Transverse colon (tissue), 4 donors: ENCODE data around the gene SLC43A3. TPM values are rescaled to one million over a fixed set of nuclear protein-coding genes. Genes with fewer than 3 reads are reported as not detected.

Experiments
- DNase-seq: peaks from one replicate; pipeline ENCODE4 v3.0.0-alpha.2; 2019
- H3K27ac ChIP-seq, 4 donors: fragments of 200-600 bp; sonication (generic); 2 replicates each; pipeline ENCODE4 v1.5.1; 2016 to 2018; ENCODE audit warnings: inconsistent platforms in 4 of 4
- H3K27me3 ChIP-seq: fragments of 200-600 bp; sonication (generic); 2 replicates; pipeline ENCODE4 v1.5.1; 2017; ENCODE audit warnings: inconsistent platforms
- H3K36me3 ChIP-seq, 4 donors: fragments of 200-600 bp; sonication (generic); 2 replicates each; pipeline ENCODE4 v1.5.1; 2017 to 2019; ENCODE audit warnings: inconsistent platforms in 4 of 4
- H3K4me1 ChIP-seq, 4 donors: fragments of 200-600 bp; sonication (generic); 2 replicates each; pipeline ENCODE4 v1.5.1; 2017 to 2020; ENCODE audit warnings: inconsistent platforms in 4 of 4
- H3K4me3 ChIP-seq, 4 donors: fragments of 200-600 bp; sonication (generic); 1 replicate in 1 of 4; 2 replicates in 3 of 4; pipeline versions ENCODE4 v1.5.1 to v1.6.1; 2017 to 2019; ENCODE audit warnings: inconsistent platforms in 4 of 4
- H3K9me3 ChIP-seq, 2 donors: fragments of 200-600 bp; sonication (generic); 2 replicates each; pipeline ENCODE4 v1.5.1; 2017 to 2019; ENCODE audit warnings: inconsistent platforms in 2 of 2
- CTCF ChIP-seq, 5 experiments: fragments of 200-600 bp in 3 of 5; fragments of 450-650 bp in 2 of 5; sonication (generic) in 3 of 5; IDR thresholded peaks; 1 replicate in 2 of 5; 2 replicates in 3 of 5; pipeline ENCODE4 v1.5.1; 2016 to 2017; ENCODE audit warnings: antibody characterized with exemption in 5 of 5, inconsistent platforms in 3 of 5, mild to moderate bottlenecking in 2 of 5, moderate library complexity in 1 of 5
- EP300 ChIP-seq: sonication (generic); formaldehyde crosslinking; IDR thresholded peaks from one replicate; pipeline ENCODE4 v1.6.1; 2017; ENCODE audit warnings: antibody characterized with exemption, low read depth
- POLR2A ChIP-seq: fragments of 450-650 bp; IDR thresholded peaks from one replicate; pipeline ENCODE4 v1.6.1; 2016; ENCODE audit warnings: antibody characterized with exemption, mild to moderate bottlenecking, moderate library complexity
- POLR2AphosphoS5 ChIP-seq, 3 donors: sonication (generic); formaldehyde crosslinking; IDR thresholded peaks; one replicate each; pipeline ENCODE4 v1.6.1; 2016; ENCODE audit warnings: antibody characterized with exemption in 3 of 3
- WGBS, 2 donors: methylation state at CpG; one replicate each; pipeline ENCODE4 v1.1.5; 2018; ENCODE audit warnings: low coverage in 1 of 2; 5-methylcytosine and 5-hydroxymethylcytosine counted together
- in situ Hi-C, 4 donors: fragments of 200-750 bp; cut with MboI; loops; one replicate each; pipeline versions ENCODE4 v1.15.0 to v1.15.1; 2017; ENCODE audit warnings: low sequenced_read_pairs in 3 of 4, low pct_ligation_motif_present in 1 of 4, low pct_unique_long_range_greater_than_20kb in 1 of 4
- intact Hi-C: fragments of 100-400 bp; cut with DNase I; formaldehyde crosslinking; loops from one replicate; pipeline ENCODE4 v1.15.1; 2023; ENCODE audit warnings: low total_unique reads
- total RNA-seq, 4 donors: library from RNA; depleted of rRNA; stranded (reverse); fragments of >200 nt; gene quantifications; one replicate each; pipeline ENCODE4 v1.1.0, GENCODE V29; 2016

The SLC43A3 gene
- total RNA-seq, 4 donors from 2014 or later: 6.0 to 35.9 (median 19.4) TPM

- H3K27ac ChIP-seq: no peak overlapping the region
- intact Hi-C loops: no loop called here
- WGBS, 2 donors: 72 to 78% methylated on average over 5 of the region's 5 CpGs
- peaks cover 5% of the 10 kb centered on the region for H3K27me3 ChIP-seq
- no peak for TF ChIP-seq POLR2AphosphoS5 (IDR thresholded peaks at IDR 0.05)
- no peak for TF ChIP-seq POLR2A
- no peak for TF ChIP-seq CTCF (IDR thresholded peaks at IDR 0.05)
- no peak for TF ChIP-seq EP300
- H3K9me3 ChIP-seq: no peaks in the 10 kb centered on the region
- DNase-seq: no peak
- no peaks in the 10 kb centered on the region for H3K4me1 ChIP-seq
- H3K4me3 ChIP-seq: no peak overlapping the region
- H3K36me3 ChIP-seq: no peaks in the 10 kb centered on the region
- in situ Hi-C loops: loop anchor here in 2 of 4 donors (25.0 kb wide), 2 partner anchors 168 to 1043 kb away; partner anchors contain the start of genes YPEL4 (in 2 of the 2) and OR5B21 (in 1 of the 2)
Measured at GRCh38 chr11:57469268-57469667, 42.3 kb upstream of the SLC43A3 start.

- TF ChIP-seq POLR2A (no peak), POLR2AphosphoS5 (IDR thresholded peaks at IDR 0.05) (no peak), EP300 (no peak), CTCF (IDR thresholded peaks at IDR 0.05) (no peak)
- 71 to 76% methylated on average over 3 to 4 of the region's 4 CpGs for WGBS, 2 donors
- Histone ChIP-seq H3K27ac (no peak overlapping the region), H3K36me3 (no peaks in the 10 kb centered on the region), H3K9me3 (no peaks in the 10 kb centered on the region), H3K4me3 (no peak overlapping the region), H3K4me1 (no peaks in the 10 kb centered on the region), H3K27me3 (no peaks in the 10 kb centered on the region)
- DNase-seq: no peak
- in situ Hi-C loops (loop anchor here in 2 of 4 donors (25.0 kb wide), 2 partner anchors 169 to 1044 kb away; partner anchors contain the start of genes YPEL4 (in 2 of the 2) and OR5B21 (in 1 of the 2)), intact Hi-C loops (no loop called here)
Measured at GRCh38 chr11:57468276-57468675, 41.4 kb upstream of the SLC43A3 start.

GRCh38 chr11:57467508-57468157, 40.7 kb upstream of the SLC43A3 start:
- WGBS, 2 donors: 80% methylated on average over 1 to 18 of the region's 23 CpGs
- H3K27me3 ChIP-seq: no peaks in the 10 kb centered on the region
- TF ChIP-seq POLR2AphosphoS5 (IDR thresholded peaks at IDR 0.05) (no peak), EP300 (no peak), CTCF (IDR thresholded peaks at IDR 0.05) (no peak), POLR2A (no peak)
- no peak overlapping the region for H3K27ac ChIP-seq
- no peak overlapping the region for H3K4me3 ChIP-seq
- H3K9me3 ChIP-seq: no peaks in the 10 kb centered on the region
- H3K36me3 ChIP-seq: no peaks in the 10 kb centered on the region
- in situ Hi-C loops: loop anchor here in 2 of 4 donors (25.0 kb wide), 2 partner anchors 170 to 1045 kb away; partner anchors contain the start of genes YPEL4 (in 2 of the 2) and OR5B21 (in 1 of the 2)
- DNase-seq: no peak
- intact Hi-C loops: no loop called here
- H3K4me1 ChIP-seq: no peaks in the 10 kb centered on the region

- no peaks in the 10 kb centered on the region for H3K36me3 ChIP-seq
- no peaks in the 10 kb centered on the region for H3K9me3 ChIP-seq
- H3K4me1 ChIP-seq: no peaks in the 10 kb centered on the region
- intact Hi-C loops: no loop called here
- in situ Hi-C loops: loop anchor here in 2 of 4 donors (25.0 kb wide), 2 partner anchors 171 to 1046 kb away; partner anchors contain the start of genes YPEL4 (in 2 of the 2) and OR5B21 (in 1 of the 2)
- no peak for DNase-seq
- H3K4me3 ChIP-seq: no peak overlapping the region
- H3K27me3 ChIP-seq: peaks cover 8% of the 10 kb centered on the region
- 48 to 80% methylated on average over 1 to 4 of the region's 4 CpGs for WGBS, 2 donors
- no peak overlapping the region for H3K27ac ChIP-seq
- TF ChIP-seq CTCF (IDR thresholded peaks at IDR 0.05): no peak
- no peak for TF ChIP-seq POLR2AphosphoS5 (IDR thresholded peaks at IDR 0.05)
- TF ChIP-seq POLR2A: no peak
- TF ChIP-seq EP300: no peak
Measured at GRCh38 chr11:57466680-57467079, 39.8 kb upstream of the SLC43A3 start.
